ENCODE measurements around the gene SMCO4.

DNA sequence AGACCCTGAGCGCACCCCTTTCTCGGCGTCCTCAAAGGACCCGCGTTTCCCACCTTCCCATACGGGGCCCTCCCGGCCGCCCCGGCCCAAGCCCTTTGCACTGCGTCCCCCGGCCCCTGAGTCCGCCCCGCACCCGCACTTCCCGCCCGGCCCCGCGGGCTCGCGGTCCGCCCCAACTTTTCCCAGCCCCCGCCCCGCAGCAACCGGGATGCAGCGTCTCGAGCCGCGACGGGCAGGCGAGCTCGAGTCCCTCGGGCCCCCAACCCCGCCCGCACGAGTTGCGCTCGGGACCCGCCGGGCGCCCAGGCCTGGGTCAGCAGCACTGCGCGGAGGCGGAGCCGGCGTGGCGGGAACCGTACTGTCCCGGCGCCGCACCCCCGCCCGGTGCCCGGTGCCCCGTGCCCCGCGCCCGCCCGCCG is 371 bp downstream of the SMCO4 start:
- TF ChIP-seq, protein P1, sequence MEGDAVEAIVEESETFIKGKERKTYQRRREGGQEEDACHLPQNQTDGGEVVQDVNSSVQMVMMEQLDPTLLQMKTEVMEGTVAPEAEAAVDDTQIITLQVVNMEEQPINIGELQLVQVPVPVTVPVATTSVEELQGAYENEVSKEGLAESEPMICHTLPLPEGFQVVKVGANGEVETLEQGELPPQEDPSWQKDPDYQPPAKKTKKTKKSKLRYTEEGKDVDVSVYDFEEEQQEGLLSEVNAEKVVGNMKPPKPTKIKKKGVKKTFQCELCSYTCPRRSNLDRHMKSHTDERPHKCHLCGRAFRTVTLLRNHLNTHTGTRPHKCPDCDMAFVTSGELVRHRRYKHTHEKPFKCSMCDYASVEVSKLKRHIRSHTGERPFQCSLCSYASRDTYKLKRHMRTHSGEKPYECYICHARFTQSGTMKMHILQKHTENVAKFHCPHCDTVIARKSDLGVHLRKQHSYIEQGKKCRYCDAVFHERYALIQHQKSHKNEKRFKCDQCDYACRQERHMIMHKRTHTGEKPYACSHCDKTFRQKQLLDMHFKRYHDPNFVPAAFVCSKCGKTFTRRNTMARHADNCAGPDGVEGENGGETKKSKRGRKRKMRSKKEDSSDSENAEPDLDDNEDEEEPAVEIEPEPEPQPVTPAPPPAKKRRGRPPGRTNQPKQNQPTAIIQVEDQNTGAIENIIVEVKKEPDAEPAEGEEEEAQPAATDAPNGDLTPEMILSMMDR (IDR thresholded peaks at IDR 0.05 in 4 of 5, conservative IDR thresholded peaks at IDR 0.05 in 1 of 5), result no peak
- no peak for TF ChIP-seq POLR2A (IDR thresholded peaks at IDR 0.05)
